H1 (cell line): ENCODE data around the gene UBL4A. TPM values are rescaled to one million over a fixed set of nuclear protein-coding genes. Genes with fewer than 3 reads are reported as not detected.

ENCODE experiments used
- CTCF ChIA-PET: fragments of 300-600 bp; sonication (Branson Sonifier 250); formaldehyde crosslinking; loops from one replicate; lab custom pipeline; 2021; ENCODE audit not compliant: partially characterized antibody; lab: Charles Lee
- POLR2A ChIA-PET: fragments of 300-600 bp; sonication (Branson Sonifier 250); formaldehyde crosslinking; loops from one replicate; lab custom pipeline; 2021; ENCODE audit warnings: inconsistent platforms; ENCODE audit not compliant: partially characterized antibody; lab: Charles Lee
- DNase-seq, 2 experiments: peaks; one replicate each; pipeline versions ENCODE4 v3.0.0 to v3.0.0-alpha.2; 2010 to 2022; ENCODE audit warnings: low spot score in 2 of 2, low read depth in 1 of 2, mixed read lengths in 1 of 2
- FAIRE-seq: peaks from 2 replicates; lab custom pipeline; 2011; peaks lifted over from hg19 to GRCh38; lab: Jason Lieb, UNC
- H2AFZ ChIP-seq: 2 replicates; pipeline ENCODE4 v1.8.1; 2012; ENCODE audit warnings: low read length, inconsistent platforms
- H2AK5ac ChIP-seq: 2 replicates; pipeline ENCODE4 v1.6.1; 2013; ENCODE audit warnings: low read depth, low read length
- H2BK120ac ChIP-seq: replicated peaks from 2 replicates; pipeline ENCODE3; 2013; ENCODE audit warnings: low read depth, low read length, inconsistent platforms
- H2BK12ac ChIP-seq: 2 replicates; pipeline ENCODE4 v1.6.1; 2013; ENCODE audit warnings: low read depth, low read length
- H2BK15ac ChIP-seq: 2 replicates; pipeline ENCODE4 v1.6.1; 2013; ENCODE audit warnings: low read length
- H2BK20ac ChIP-seq: 2 replicates; pipeline ENCODE4 v1.6.1; 2013; ENCODE audit warnings: low read length
- H2BK5ac ChIP-seq: 2 replicates; pipeline ENCODE4 v1.6.1; 2013; ENCODE audit warnings: low read depth, low read length
- H3K14ac ChIP-seq: 2 replicates; pipeline ENCODE4 v1.6.1; 2013; ENCODE audit warnings: inconsistent platforms; ENCODE audit not compliant: insufficient read length
- H3K18ac ChIP-seq: 2 replicates; pipeline ENCODE4 v1.6.1; 2013; ENCODE audit warnings: low read length; ENCODE audit errors: extremely low read depth
- H3K23ac ChIP-seq: 2 replicates; pipeline ENCODE4 v1.6.1; 2013; ENCODE audit warnings: inconsistent platforms; ENCODE audit not compliant: insufficient read length
- H3K23me2 ChIP-seq: 2 replicates; pipeline ENCODE4 v1.6.1; 2013; ENCODE audit warnings: low read depth, low read length
- H3K27ac ChIP-seq: 2 replicates; pipeline ENCODE4 v1.6.1; 2011; ENCODE audit warnings: low read depth, low read length, inconsistent platforms
- H3K27me3 ChIP-seq, 4 experiments: replicated peaks in 1 of 4; 1 replicate in 1 of 4; 2 replicates in 3 of 4; pipeline versions ENCODE4 v1.6.1 to v1.8.1; 2011 to 2013; ENCODE audit warnings: low read length in 3 of 4, mild to moderate bottlenecking in 3 of 4, inconsistent platforms in 2 of 4, mixed read lengths in 2 of 4, moderate library complexity in 1 of 4; ENCODE audit not compliant: control insufficient read depth in 3 of 4, insufficient read depth in 3 of 4; ENCODE audit errors: extremely low read depth in 1 of 4
- H3K36me3 ChIP-seq, 4 experiments: 2 replicates each; pipeline versions ENCODE4 v1.6.1 to v1.8.1; 2011 to 2013; ENCODE audit warnings: mild to moderate bottlenecking in 4 of 4, low read length in 3 of 4, moderate library complexity in 2 of 4, control low read depth in 1 of 4, inconsistent platforms in 1 of 4; ENCODE audit not compliant: insufficient read depth in 4 of 4, control insufficient read depth in 2 of 4
- H3K4ac ChIP-seq: replicated peaks from 2 replicates; pipeline ENCODE3; 2013; ENCODE audit warnings: low read length, low read depth, mixed read lengths, inconsistent platforms; ENCODE audit not compliant: insufficient read length
- H3K4me1 ChIP-seq, 4 experiments: replicated peaks in 1 of 4; 1 replicate in 1 of 4; 2 replicates in 3 of 4; pipeline versions ENCODE4 v1.6.1 to v1.8.1; 2011 to 2013; ENCODE audit warnings: low read length in 3 of 4, inconsistent platforms in 2 of 4, mixed read lengths in 1 of 4; ENCODE audit not compliant: insufficient read depth in 4 of 4, control insufficient read depth in 3 of 4
- H3K4me2 ChIP-seq, 2 experiments: 2 replicates each; pipeline versions ENCODE4 v1.6.1 to v1.8.1; 2011 to 2013; ENCODE audit warnings: low read depth in 2 of 2, low read length in 2 of 2, control low read depth in 1 of 2, inconsistent platforms in 1 of 2, mild to moderate bottlenecking in 1 of 2; ENCODE audit not compliant: insufficient read depth in 1 of 2
- H3K4me3 ChIP-seq, 4 experiments: fragments of 200-600, 300-600 bp in 1 of 4; sonication (generic), shearing (Covaris generic), sonication (Bioruptor Twin) in 1 of 4; 2 replicates each; pipeline versions ENCODE4 v1.5.1 to v1.8.1; 2011 to 2016; ENCODE audit warnings: low read length in 4 of 4, low read depth in 3 of 4, control low read depth in 2 of 4, inconsistent platforms in 2 of 4, mild to moderate bottlenecking in 2 of 4, mixed read lengths in 1 of 4, moderate library complexity in 1 of 4; ENCODE audit not compliant: insufficient read depth in 2 of 4; ENCODE audit errors: extremely low read depth in 1 of 4
- H3K56ac ChIP-seq: replicated peaks from 2 replicates; pipeline ENCODE3; 2013; ENCODE audit warnings: low read depth, mild to moderate bottlenecking, mixed read lengths, low read length, inconsistent platforms; ENCODE audit not compliant: insufficient read length
- H3K79me1 ChIP-seq: 2 replicates; pipeline ENCODE4 v1.6.1; 2013; ENCODE audit warnings: low read depth, low read length, control low read depth
- H3K79me2 ChIP-seq, 2 experiments: 2 replicates each; pipeline versions ENCODE4 v1.6.1 to v1.8.1; 2012 to 2013; ENCODE audit warnings: low read length in 2 of 2, mild to moderate bottlenecking in 2 of 2, inconsistent platforms in 1 of 2; ENCODE audit not compliant: insufficient read depth in 2 of 2, control insufficient read depth in 1 of 2
- H3K9ac ChIP-seq, 4 experiments: replicated peaks in 1 of 4; 1 replicate in 1 of 4; 2 replicates in 3 of 4; pipeline versions ENCODE4 v1.6.1 to v1.8.1; 2011 to 2013; ENCODE audit warnings: low read depth in 3 of 4, low read length in 3 of 4, control low read depth in 2 of 4, mild to moderate bottlenecking in 2 of 4, moderate library complexity in 2 of 4, inconsistent platforms in 1 of 4; ENCODE audit errors: extremely low read depth in 1 of 4
- H3K9me3 ChIP-seq, 2 experiments: 2 replicates each; pipeline versions ENCODE4 v1.6.1 to v1.8.1; 2012 to 2013; ENCODE audit warnings: mild to moderate bottlenecking in 2 of 2, moderate library complexity in 2 of 2, control low read depth in 1 of 2, inconsistent platforms in 1 of 2, low read depth in 1 of 2, low read length in 1 of 2, mixed read lengths in 1 of 2; ENCODE audit not compliant: insufficient read depth in 2 of 2
- H4K20me1 ChIP-seq, 2 experiments: replicated peaks in 1 of 2; 2 replicates each; pipeline versions ENCODE3 to v1.8.1; 2011 to 2013; ENCODE audit warnings: inconsistent platforms in 2 of 2, low read length in 2 of 2, mild to moderate bottlenecking in 1 of 2; ENCODE audit not compliant: insufficient read depth in 2 of 2, control insufficient read depth in 1 of 2
- H4K5ac ChIP-seq: 2 replicates; pipeline ENCODE4 v1.6.1; 2013; ENCODE audit warnings: low read length, low read depth, mixed read lengths, inconsistent platforms; ENCODE audit not compliant: insufficient read length
- H4K8ac ChIP-seq: 2 replicates; pipeline ENCODE4 v1.8.0; 2013; ENCODE audit warnings: mild to moderate bottlenecking, moderate library complexity, low read length, inconsistent platforms; ENCODE audit not compliant: insufficient read depth; ENCODE audit errors: extremely low read depth
- H4K91ac ChIP-seq: replicated peaks from 2 replicates; pipeline ENCODE3; 2013; ENCODE audit warnings: low read length, mixed read lengths, inconsistent platforms; ENCODE audit not compliant: insufficient read length
- CBX5 ChIP-seq: fragments of 300-800, 300-1000 bp; sonication (generic); IDR thresholded peaks from 2 replicates; pipeline ENCODE4 v1.7.1; 2016; ENCODE audit warnings: antibody characterized with exemption, low read length, low read depth
- CHD2 ChIP-seq: IDR thresholded peaks from 2 replicates; pipeline ENCODE4 v1.6.1; 2012; ENCODE audit warnings: low read length, improper control_type of control experiment
- CREB1 ChIP-seq: IDR thresholded peaks from 2 replicates; pipeline ENCODE4 v1.6.1; 2012; ENCODE audit warnings: inconsistent platforms
- EP300 ChIP-seq, 2 experiments: IDR thresholded peaks; 1 replicate in 1 of 2; 2 replicates in 1 of 2; pipeline ENCODE4 v1.6.1; 2011 to 2012; ENCODE audit warnings: low read depth in 2 of 2, low read length in 2 of 2, mild to moderate bottlenecking in 2 of 2, borderline replicate concordance in 1 of 2, inconsistent platforms in 1 of 2, moderate library complexity in 1 of 2
- GABPA ChIP-seq: IDR thresholded peaks from 2 replicates; pipeline ENCODE4 v1.6.1; 2011; ENCODE audit warnings: mild to moderate bottlenecking, low read length, moderate library complexity, borderline replicate concordance; ENCODE audit not compliant: insufficient read depth
- GTF2F1 ChIP-seq: IDR thresholded peaks from 2 replicates; pipeline ENCODE4 v1.6.1; 2012; ENCODE audit warnings: low read depth, low read length, improper control_type of control experiment, borderline replicate concordance
- POLR2AphosphoS5 ChIP-seq: IDR thresholded peaks from 2 replicates; pipeline ENCODE4 v1.6.1; 2011; ENCODE audit warnings: low read depth, low read length
- POU5F1 ChIP-seq: IDR thresholded peaks from 2 replicates; pipeline ENCODE4 v1.6.1; 2011; ENCODE audit warnings: low read depth, mild to moderate bottlenecking, low read length, moderate library complexity
- RAD21 ChIP-seq, 2 experiments: IDR thresholded peaks in 1 of 2; conservative IDR thresholded peaks in 1 of 2; 2 replicates each; pipeline ENCODE4 v1.6.1; 2011; ENCODE audit warnings: low read depth in 2 of 2, low read length in 2 of 2, improper control_type of control experiment in 1 of 2, inconsistent platforms in 1 of 2, mild to moderate bottlenecking in 1 of 2, moderate library complexity in 1 of 2
- RFX5 ChIP-seq: IDR thresholded peaks from 2 replicates; pipeline ENCODE4 v1.6.1; 2011; ENCODE audit warnings: low read depth, low read length, improper control_type of control experiment, borderline replicate concordance
- SUZ12 ChIP-seq: fragments of 200-600 bp; sonication (generic); IDR thresholded peaks from 2 replicates; pipeline ENCODE4 v1.6.1; 2012; ENCODE audit warnings: mild to moderate bottlenecking, inconsistent platforms, low read length, moderate library complexity, mixed read lengths
- TEAD4 ChIP-seq: IDR thresholded peaks from 2 replicates; pipeline ENCODE4 v1.6.1; 2012; ENCODE audit warnings: low read depth, low read length, inconsistent platforms, mixed read lengths
- WGBS, 2 experiments: shearing (Covaris generic) in 1 of 2; methylation state at CpG; one replicate each; pipeline versions ENCODE4 v1.1.6 to v1.1.7; 2013 to 2015; ENCODE audit warnings: low lambda C conversion rate in 2 of 2, mixed read lengths in 2 of 2, inconsistent platforms in 1 of 2, low coverage in 1 of 2, missing lambda C conversion rate in 1 of 2; ENCODE audit not compliant: insufficient replicate concordance in 2 of 2, insufficient coverage in 1 of 2, insufficient read length in 1 of 2; ENCODE audit errors: extremely low coverage in 1 of 2, missing lambda C conversion rate in 1 of 2; 5-methylcytosine and 5-hydroxymethylcytosine counted together
- polyA plus RNA-seq, 7 experiments: library from polyadenylated mRNA; depleted of rRNA in 3 of 7; stranded (reverse) in 5 of 7; unstranded in 2 of 7; fragments of >200 nt in 5 of 7; fragments of 200-250 nt in 2 of 7; gene quantifications; 1 replicate in 5 of 7; 2 replicates in 1 of 7; 4 replicates in 1 of 7; pipeline versions ENCODE4 v1.2.1 to v1.2.3, GENCODE V29; 2011 to 2013; ENCODE audit warnings: missing spikeins in 2 of 7, mixed read lengths in 2 of 7
- total RNA-seq: library from RNA; stranded (reverse); fragmentation: NEBNext Ultra II Directional; extraction: Animal tissue kit (Norgen Biotek cat#: 25700); gene quantifications from 2 replicates; pipeline ENCODE4 v1.2.1, GENCODE V29; 2021

The UBL4A gene
- total and polyA plus RNA-seq, 2 of the 8 experiments (the other 6 are each of a cell fraction or from before 2014, with no cell fraction given) = 23.1 to 31.7 TPM

DNA sequence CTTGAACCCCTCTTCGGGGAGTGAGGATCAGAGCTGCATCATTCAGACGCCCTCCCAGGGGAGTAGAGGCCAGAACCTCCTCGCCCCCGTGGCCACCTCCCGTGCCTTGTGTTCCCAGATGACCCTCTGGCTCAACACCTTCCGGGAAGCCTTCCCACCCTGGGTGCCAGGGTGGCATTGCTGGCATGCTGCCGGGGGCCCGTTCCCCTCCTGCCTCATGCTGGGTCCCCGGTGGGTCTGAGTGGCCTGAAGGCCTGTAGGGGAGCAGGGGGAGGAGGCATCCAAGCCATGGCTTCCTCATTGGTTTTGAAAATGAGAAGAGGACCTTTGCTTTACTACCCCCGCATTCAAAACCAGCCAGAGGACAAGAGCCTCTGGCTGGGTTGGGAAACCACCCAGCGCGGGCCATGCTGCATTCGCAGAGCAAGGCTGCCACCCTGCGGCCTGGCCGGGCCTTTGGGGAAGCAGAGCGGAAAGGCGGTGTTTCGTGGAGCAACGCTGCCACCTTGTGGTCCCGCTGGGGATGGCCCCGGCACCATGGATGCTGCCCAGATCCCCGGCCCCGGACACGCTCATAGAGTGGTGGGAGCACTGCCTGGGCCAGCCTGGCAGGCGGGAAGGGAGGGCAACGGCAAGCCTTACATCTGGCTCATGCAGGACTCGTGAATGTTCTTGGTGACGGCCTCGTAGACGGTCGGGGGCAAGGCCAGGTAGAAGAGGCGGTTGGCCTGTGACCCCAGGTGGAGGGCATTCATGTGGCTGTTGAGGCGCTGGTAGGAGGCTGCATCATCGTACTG lies 48.3 kb upstream of the UBL4A start:
- Histone ChIP-seq H3K14ac (no peak overlapping the region), H3K79me2 (no peaks in the 10 kb centered on the region), H2AFZ (no peak overlapping the region), H3K23ac (no peak overlapping the region), H4K20me1 (peaks cover 2 to 8% of the 10 kb centered on the region in 2 experiments), H3K4me2 (no peak overlapping the region), H2BK15ac (no peak overlapping the region), H3K18ac (no peak overlapping the region), H2AK5ac (no peak overlapping the region), H3K23me2 (no peaks in the 10 kb centered on the region), H3K4me3 (no peak overlapping the region), H3K27ac (no peak overlapping the region), H3K36me3 (peaks cover 5 to 20% (median 14%) of the 10 kb centered on the region in 4 experiments; a peak in 7 of 8 replicates), H3K56ac (no peak overlapping the region), H4K5ac (no peak overlapping the region), H2BK20ac (no peak overlapping the region), H3K9ac (no peak overlapping the region), H3K4me1 (peaks cover 0 to 3% (median 0%) of the 10 kb centered on the region in 4 experiments; a peak in 2 of 7 replicates), H4K91ac (no peak overlapping the region), H2BK120ac (no peak overlapping the region), H3K9me3 (no peaks in the 10 kb centered on the region), H3K4ac (no peak overlapping the region), H3K79me1 (no peaks in the 10 kb centered on the region), H3K27me3 (no peaks in the 10 kb centered on the region), H2BK5ac (no peak overlapping the region), H4K8ac (no peak overlapping the region), H2BK12ac (no peak overlapping the region)
- DNase-seq (peak; percentile 54 to 91), FAIRE-seq (peak; percentile 79)
- 44% methylated on average over 11 of the region's 34 CpGs; no CpG with 5 or more reads in 1 of the 2 experiments for WGBS, 2 experiments
- ChIA-PET CTCF (interaction anchor here (0.6 to 2.5 kb wide), 12 partner anchors 9 to 1147 kb away, joined by 3 to 14 read pairs (median 4); partner anchors contain the start of genes FLNA and SLC10A3), POLR2A (interaction anchor here (0.8 to 3.2 kb wide), 3 partner anchors 90 to 137 kb away, joined by 3 to 26 read pairs (median 7); partner anchors contain the start of genes FAM50A and RPL10)
- TF ChIP-seq TEAD4 (no peak), CBX5 (no peak), POU5F1 (no peak), CHD2 (no peak), RAD21 (IDR thresholded peaks at IDR 0.05 in 1 of 2, conservative IDR thresholded peaks at IDR 0.05 in 1 of 2; ENCODE audit: low read depth in 2 of 2, low read length in 2 of 2) (peak; percentile 98 to 99), POLR2AphosphoS5 (no peak), GTF2F1 (no peak), RFX5 (no peak), GABPA (no peak), SUZ12 (no peak), EP300 (IDR thresholded peaks at IDR 0.05; ENCODE audit: borderline replicate concordance in 1 of 2, low read depth in 2 of 2, low read length in 2 of 2) (no peak), CREB1 (no peak)
